Iris pigment epithelial cell (primary cell): ENCODE results near the gene KHDRBS2.

Experiments
- DNase-seq: peaks from one replicate; pipeline ENCODE4 v3.0.0-alpha.2; 2011; ENCODE audit warnings: low read depth

The KHDRBS2 gene

GRCh38 chr6:62175195-62175594, 110.8 kb downstream of the KHDRBS2 start:
- no peak for DNase-seq

- DNase-seq, result no peak
Observed at GRCh38 chr6:62174548-62174947, 111.5 kb downstream of the KHDRBS2 start.

GRCh38 chr6:62167736-62168135, 118.3 kb downstream of the KHDRBS2 start:
- DNase-seq, result no peak

GRCh38 chr6:62162858-62163257, 123.2 kb downstream of the KHDRBS2 start:
- DNase-seq, result no peak

GRCh38 chr6:62152796-62153195, 133.2 kb downstream of the KHDRBS2 start:
- no peak for DNase-seq

GRCh38 chr6:62150048-62150663, 135.9 kb downstream of the KHDRBS2 start:
- peak; percentile 34 for DNase-seq

GRCh38 chr6:62146954-62147853, 138.8 kb downstream of the KHDRBS2 start:
- DNase-seq, result no peak

GRCh38 chr6:62129127-62129526, 156.9 kb downstream of the KHDRBS2 start:
- no peak for DNase-seq

- no peak for DNase-seq
Observed at GRCh38 chr6:62119401-62119800, 166.6 kb downstream of the KHDRBS2 start.

GRCh38 chr6:62103186-62103859, 182.7 kb downstream of the KHDRBS2 start:
- DNase-seq, result no peak

GRCh38 chr6:62102387-62102786, 183.6 kb downstream of the KHDRBS2 start:
- DNase-seq, result no peak

GRCh38 chr6:62090442-62091229, 195.4 kb downstream of the KHDRBS2 start:
- DNase-seq, result no peak

- DNase-seq, result no peak
Observed at GRCh38 chr6:62089781-62090180, 196.2 kb downstream of the KHDRBS2 start.

GRCh38 chr6:62086047-62086446, 200.0 kb downstream of the KHDRBS2 start:
- DNase-seq, result no peak

GRCh38 chr6:62075869-62076268, 210.2 kb downstream of the KHDRBS2 start:
- no peak for DNase-seq

- DNase-seq, result no peak
Observed at GRCh38 chr6:62059901-62060300, 226.1 kb downstream of the KHDRBS2 start.

GRCh38 chr6:62057300-62057699, 228.7 kb downstream of the KHDRBS2 start:
- no peak for DNase-seq

- no peak for DNase-seq
Observed at GRCh38 chr6:62045502-62045901, 240.5 kb downstream of the KHDRBS2 start.

- no peak for DNase-seq
Observed at GRCh38 chr6:62043084-62043483, 242.9 kb downstream of the KHDRBS2 start.

- DNase-seq, result no peak
Observed at GRCh38 chr6:62042429-62042828, 243.6 kb downstream of the KHDRBS2 start.

GRCh38 chr6:62039605-62040004, 246.4 kb downstream of the KHDRBS2 start:
- DNase-seq, result no peak

- no peak for DNase-seq
Observed at GRCh38 chr6:62037445-62037844, 248.6 kb downstream of the KHDRBS2 start.
